Stimulated activated CD8-positive, alpha-beta memory T cell treated with anti-CD3 and anti-CD28 coated beads, Interleukin-12 subunit alpha, Interleukin-12 subunit beta, amount 100 ng/mL, for 1 hour (primary cell): ENCODE results near the gene F5.

ENCODE experiments used
- DNase-seq: peaks from one replicate; pipeline ENCODE4 v3.0.0-alpha.2; 2020; ENCODE audit warnings: low read depth

F5 gene

GRCh38 chr1:169586395-169587255 is at the start of gene F5:
Gene F5, minus strand, starts transcription at chr1:169586481. Its CDS starts 95 bp downstream, at chr1:169586386.
- peak; percentile 56 for DNase-seq

- no peak for DNase-seq
Observed at GRCh38 chr1:169634877-169635276, 48.6 kb upstream of the F5 start.

GRCh38 chr1:169634145-169634544 is 47.9 kb upstream of the F5 start:
- no peak for DNase-seq

- no peak for DNase-seq
Observed at GRCh38 chr1:169631249-169631648, 45.0 kb upstream of the F5 start.

GRCh38 chr1:169630006-169630405 is 43.7 kb upstream of the F5 start, which contains the start of gene SELP:
Gene SELP, minus strand, starts transcription at chr1:169630124. Its CDS starts 50 bp downstream, at chr1:169630074.
- no peak for DNase-seq

GRCh38 chr1:169624912-169625311 is 38.6 kb upstream of the F5 start:
- no peak for DNase-seq

GRCh38 chr1:169624122-169624521 is 37.8 kb upstream of the F5 start:
- DNase-seq: no peak

- DNase-seq: no peak
Observed at GRCh38 chr1:169623132-169623926, 37.0 kb upstream of the F5 start.

GRCh38 chr1:169620565-169620964 is 34.3 kb upstream of the F5 start:
- no peak for DNase-seq

- no peak for DNase-seq
Observed at GRCh38 chr1:169618367-169618766, 32.1 kb upstream of the F5 start.

- DNase-seq: no peak
Observed at GRCh38 chr1:169615803-169616202, 29.5 kb upstream of the F5 start.

- no peak for DNase-seq
Observed at GRCh38 chr1:169610858-169611257, 24.6 kb upstream of the F5 start.

GRCh38 chr1:169610108-169610507 is 23.8 kb upstream of the F5 start:
- DNase-seq: no peak

- no peak for DNase-seq
Observed at GRCh38 chr1:169608226-169608625, 21.9 kb upstream of the F5 start.

GRCh38 chr1:169604781-169605560 is 18.7 kb upstream of the F5 start:
- DNase-seq: peak; percentile 14

GRCh38 chr1:169601096-169601881 is 15.0 kb upstream of the F5 start:
- DNase-seq: no peak

- DNase-seq: no peak
Observed at GRCh38 chr1:169595764-169596711, 9.8 kb upstream of the F5 start.

GRCh38 chr1:169594391-169594790 is 8.1 kb upstream of the F5 start:
- no peak for DNase-seq

GRCh38 chr1:169590932-169591331 is 4.7 kb upstream of the F5 start:
- DNase-seq: no peak

- no peak for DNase-seq
Observed at GRCh38 chr1:169588785-169589485, 2.7 kb upstream of the F5 start.
